Gastrocnemius medialis (tissue), 4 donors: ENCODE measurements around the gene IGF2BP2. TPM values are rescaled to one million over a fixed set of nuclear protein-coding genes. Genes with fewer than 3 reads are reported as not detected.

ENCODE experiments used
- ATAC-seq, 2 donors: fragments of 150-250 bp; one replicate each; pipeline ENCODE4 v1.9.1; 2016
- DNase-seq, 2 donors: peaks; one replicate each; pipeline ENCODE4 v3.0.0-alpha.2; 2019
- H3K27ac ChIP-seq, 4 donors: fragments of 200-600 bp; sonication (generic); 1 replicate in 1 of 4; 2 replicates in 3 of 4; pipeline ENCODE4 v1.5.1; 2016 to 2018; ENCODE audit warnings: mild to moderate bottlenecking in 2 of 4, moderate library complexity in 1 of 4
- H3K27me3 ChIP-seq, 3 donors: fragments of 200-600 bp; sonication (generic) in 2 of 3; 1 replicate in 1 of 3; 2 replicates in 2 of 3; pipeline versions ENCODE4 v1.5.1 to v1.6.0; 2016 to 2019; ENCODE audit warnings: mild to moderate bottlenecking in 1 of 3, moderate library complexity in 1 of 3
- H3K36me3 ChIP-seq, 2 donors: fragments of 200-600 bp; sonication (generic) in 1 of 2; one replicate each; pipeline ENCODE4 v1.5.1; 2017 to 2018
- H3K4me1 ChIP-seq, 2 donors: fragments of 200-600 bp; sonication (generic) in 1 of 2; one replicate each; pipeline ENCODE4 v1.5.1; 2016 to 2017; ENCODE audit warnings: mild to moderate bottlenecking in 2 of 2
- H3K4me3 ChIP-seq, 4 donors: fragments of 200-600 bp; sonication (generic) in 3 of 4; 1 replicate in 1 of 4; 2 replicates in 3 of 4; pipeline ENCODE4 v1.5.1; 2016 to 2019; ENCODE audit warnings: mild to moderate bottlenecking in 2 of 4
- H3K9me3 ChIP-seq, 3 donors: fragments of 200-600 bp; sonication (generic) in 2 of 3; 1 replicate in 1 of 3; 2 replicates in 2 of 3; pipeline ENCODE4 v1.5.1; 2016 to 2019
- CTCF ChIP-seq, 5 experiments: fragments of 450-650 bp in 3 of 5; fragments of 200-600 bp in 2 of 5; sonication (generic) in 2 of 5; IDR thresholded peaks in 4 of 5; conservative IDR thresholded peaks in 1 of 5; 1 replicate in 4 of 5; 2 replicates in 1 of 5; pipeline ENCODE4 v1.5.1; 2016 to 2019; ENCODE audit warnings: antibody characterized with exemption in 5 of 5, mild to moderate bottlenecking in 3 of 5, moderate library complexity in 3 of 5
- POLR2A ChIP-seq, 2 donors: fragments of 450-650 bp; IDR thresholded peaks; one replicate each; pipeline ENCODE4 v1.6.1; 2017; ENCODE audit warnings: antibody characterized with exemption in 2 of 2, mild to moderate bottlenecking in 2 of 2, moderate library complexity in 2 of 2
- in situ Hi-C, 4 donors: fragments of 200-750 bp; cut with MboI; loops; one replicate each; pipeline versions ENCODE4 v1.15.0 to v1.8.0; 2017; ENCODE audit warnings: low sequenced_read_pairs in 4 of 4
- intact Hi-C: fragments of 100-400 bp; cut with DNase I; formaldehyde crosslinking; loops from one replicate; pipeline ENCODE4 v1.15.1; 2023; ENCODE audit warnings: low total_unique reads
- total RNA-seq, 4 donors: library from RNA; depleted of rRNA; stranded (reverse); fragments of >200 nt; gene quantifications; one replicate each; pipeline versions ENCODE4 v1.1.0 to v1.2.3, GENCODE V29; 2016

Gene IGF2BP2
- total RNA-seq, 4 donors from 2014 or later: 0.97 to 6.3 (median 1.7) TPM

- no peaks in the 10 kb centered on the region for H3K36me3 ChIP-seq
- DNase-seq (no peak), ATAC-seq (no peak)
- in situ Hi-C loops (no loop called here), intact Hi-C loops (no loop called here)
- no peak overlapping the region for H3K4me3 ChIP-seq
- peaks cover 0 to 7% (median 7%) of the 10 kb centered on the region in 3 donors for H3K27me3 ChIP-seq
- no peaks in the 10 kb centered on the region for H3K4me1 ChIP-seq
- H3K9me3 ChIP-seq: no peaks in the 10 kb centered on the region
- TF ChIP-seq POLR2A (IDR thresholded peaks at IDR 0.05): no peak
- no peak for TF ChIP-seq CTCF (IDR thresholded peaks at IDR 0.05 in 4 of 5, conservative IDR thresholded peaks at IDR 0.05 in 1 of 5)
- no peak overlapping the region for H3K27ac ChIP-seq
These were observed 109.8 kb downstream of the IGF2BP2 start for GRCh38 chr3:185715091-185715490.

DNA sequence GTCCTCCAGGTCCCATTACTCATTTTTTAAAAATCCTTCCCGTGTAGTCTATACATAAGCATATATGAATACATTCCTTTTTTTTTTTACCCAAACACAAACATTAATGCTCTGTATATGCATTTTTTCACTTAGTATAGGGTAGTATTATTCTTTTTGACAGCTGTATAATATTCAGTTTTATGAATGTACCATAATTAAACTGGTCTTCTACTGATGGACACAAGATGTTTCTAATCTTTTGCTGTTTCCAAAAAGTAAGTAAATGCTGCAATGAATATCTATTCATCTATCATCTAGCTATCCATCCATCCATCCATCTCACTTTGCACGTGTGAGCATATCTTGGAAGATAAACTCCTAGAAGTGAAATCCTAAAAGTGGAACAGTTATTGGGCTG lies 110.8 kb downstream of the IGF2BP2 start:
- H3K36me3 ChIP-seq: no peaks in the 10 kb centered on the region
- no peak for DNase-seq
- no peak overlapping the region for H3K27ac ChIP-seq
- no peaks in the 10 kb centered on the region for H3K9me3 ChIP-seq
- intact Hi-C loops: no loop called here
- H3K4me3 ChIP-seq: no peak overlapping the region
- in situ Hi-C loops: no loop called here
- no peaks in the 10 kb centered on the region for H3K4me1 ChIP-seq
- H3K27me3 ChIP-seq: peaks cover 0 to 7% (median 7%) of the 10 kb centered on the region in 3 donors
- no peak for ATAC-seq
- TF ChIP-seq CTCF (IDR thresholded peaks at IDR 0.05 in 4 of 5, conservative IDR thresholded peaks at IDR 0.05 in 1 of 5) (no peak), POLR2A (IDR thresholded peaks at IDR 0.05) (no peak)

DNA sequence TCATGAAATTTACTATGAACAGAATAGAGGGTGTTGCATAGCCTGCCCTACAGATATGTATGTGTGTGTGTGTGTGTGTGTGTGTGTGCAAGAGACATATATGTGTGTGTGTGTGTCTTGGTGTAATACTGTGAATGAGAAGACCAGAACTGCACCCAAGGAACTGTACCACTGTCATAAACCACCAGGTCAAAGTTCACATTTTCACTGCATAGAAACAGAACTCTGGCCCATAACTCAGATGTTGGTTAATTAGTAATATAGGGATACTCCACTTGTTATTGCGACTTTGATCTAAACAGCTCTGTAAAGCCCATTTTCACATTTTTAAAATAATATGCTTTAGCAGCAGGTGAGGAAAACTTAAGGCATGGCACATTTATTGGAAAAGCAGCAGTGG lies 111.8 kb downstream of the IGF2BP2 start:
- H3K27me3 ChIP-seq: peaks cover 0 to 7% (median 7%) of the 10 kb centered on the region in 3 donors
- H3K4me1 ChIP-seq: no peaks in the 10 kb centered on the region
- TF ChIP-seq POLR2A (IDR thresholded peaks at IDR 0.05): no peak
- no peak for TF ChIP-seq CTCF (IDR thresholded peaks at IDR 0.05 in 4 of 5, conservative IDR thresholded peaks at IDR 0.05 in 1 of 5)
- in situ Hi-C loops (no loop called here), intact Hi-C loops (no loop called here)
- H3K27ac ChIP-seq: no peak overlapping the region
- H3K36me3 ChIP-seq: no peaks in the 10 kb centered on the region
- H3K9me3 ChIP-seq: no peaks in the 10 kb centered on the region
- no peak for DNase-seq
- H3K4me3 ChIP-seq: no peak overlapping the region
- ATAC-seq: no peak

DNA sequence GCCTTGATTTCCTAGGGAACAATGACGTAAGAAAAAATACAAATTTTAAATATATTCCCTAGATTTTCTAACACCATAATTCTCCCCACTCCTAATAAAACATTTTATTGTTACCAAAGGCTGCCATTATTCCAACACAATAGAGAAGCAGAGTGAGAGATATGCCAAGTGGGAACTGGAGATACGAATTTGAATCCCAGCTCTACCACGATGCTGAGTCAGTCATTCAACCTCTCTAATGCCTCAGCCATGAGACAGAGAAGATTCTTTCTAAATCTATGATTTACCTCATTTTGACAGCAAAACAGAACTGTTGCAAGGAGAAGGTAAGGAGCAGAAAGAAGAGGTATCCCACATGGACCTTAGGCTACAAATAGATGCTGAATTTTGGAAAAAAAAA lies 112.5 kb downstream of the IGF2BP2 start:
- Histone ChIP-seq H3K9me3 (no peaks in the 10 kb centered on the region), H3K27me3 (peaks cover 0 to 7% (median 7%) of the 10 kb centered on the region in 3 donors)
- intact Hi-C loops: no loop called here

More for the DNA sequence above, 112.5 kb downstream of the IGF2BP2 start:
- no peak overlapping the region for H3K27ac ChIP-seq
- no peak for ATAC-seq
- no peaks in the 10 kb centered on the region for H3K36me3 ChIP-seq
- no peak overlapping the region for H3K4me3 ChIP-seq
- TF ChIP-seq CTCF (IDR thresholded peaks at IDR 0.05 in 4 of 5, conservative IDR thresholded peaks at IDR 0.05 in 1 of 5): no peak
- TF ChIP-seq POLR2A (IDR thresholded peaks at IDR 0.05): no peak
- H3K4me1 ChIP-seq: no peaks in the 10 kb centered on the region
- in situ Hi-C loops: no loop called here
- DNase-seq: no peak
